SK-N-MC (cell line): ENCODE measurements around the gene SSH3.

Experiments
- EZH2 ChIP-seq: fragments of 200-600 bp; sonication (generic); IDR thresholded peaks from one replicate; pipeline ENCODE4 v1.6.1; 2017; ENCODE audit warnings: antibody characterized with exemption
- FOXP2 ChIP-seq: optimal IDR thresholded peaks from 2 replicates; pipeline ENCODE3; 2011; ENCODE audit warnings: mild to moderate bottlenecking, moderate library complexity; ENCODE audit not compliant: insufficient read depth; ENCODE audit errors: extremely low read length, control extremely low read depth
- POLR2AphosphoS5 ChIP-seq: IDR thresholded peaks from 2 replicates; pipeline ENCODE4 v1.6.1; 2012; ENCODE audit warnings: mild to moderate bottlenecking, low read depth, low read length, borderline replicate concordance

- TF ChIP-seq FOXP2 (no peak), EZH2 (no peak), POLR2AphosphoS5 (no peak)
Measured at GRCh38 chr11:67265633-67266448, 37.5 kb upstream of the SSH3 start.
